GM12878 (cell line): ENCODE data around the gene KITLG. TPM values are rescaled to one million over a fixed set of nuclear protein-coding genes. Genes with fewer than 3 reads are reported as not detected.

Experiments
- CHD4 ChIP-seq: fragments of 200-600 bp; sonication (generic); IDR thresholded peaks from 2 replicates; pipeline ENCODE4 v1.6.1; 2016; ENCODE audit warnings: mild to moderate bottlenecking
- FOXK2 ChIP-seq: fragments of 450-650 bp; IDR thresholded peaks from 2 replicates; pipeline ENCODE4 v1.6.1; 2017; ENCODE audit warnings: mild to moderate bottlenecking, moderate library complexity
- HDGF ChIP-seq: fragments of 450-650 bp; IDR thresholded peaks from 2 replicates; pipeline ENCODE4 v1.6.1; 2016; ENCODE audit warnings: antibody characterized with exemption
- IRF4 ChIP-seq: IDR thresholded peaks from 2 replicates; pipeline ENCODE4 v1.6.1; 2011; ENCODE audit warnings: low read depth, low read length
- KDM1A ChIP-seq: fragments of 200-600 bp; sonication (generic); IDR thresholded peaks from 2 replicates; pipeline ENCODE4 v1.6.1; 2016; ENCODE audit warnings: borderline replicate concordance
- MEF2B ChIP-seq: fragments of 450-650 bp; IDR thresholded peaks from 2 replicates; pipeline ENCODE4 v1.6.1; 2018; ENCODE audit warnings: mild to moderate bottlenecking, moderate library complexity; ENCODE audit not compliant: partially characterized antibody, poor library complexity, severe bottlenecking
- MTA3 ChIP-seq: IDR thresholded peaks from 2 replicates; pipeline ENCODE4 v1.6.1; 2012; ENCODE audit warnings: low read length, inconsistent platforms, borderline replicate concordance
- RELB ChIP-seq: fragments of 450-650 bp; IDR thresholded peaks from 2 replicates; pipeline ENCODE4 v1.6.1; 2017; ENCODE audit warnings: low read depth, mild to moderate bottlenecking, moderate library complexity
- SIN3A ChIP-seq: IDR thresholded peaks from 2 replicates; pipeline ENCODE4 v1.6.1; 2012; ENCODE audit warnings: low read depth, low read length, improper control_type of control experiment
- polyA plus RNA-seq, 11 experiments: library from polyadenylated mRNA; depleted of rRNA in 4 of 11; unstranded in 6 of 11; stranded (reverse) in 5 of 11; fragments of >200 nt; fragmentation: Nextera tagmentation in 4 of 11; fragmentation: Illumina TruSeq in 1 of 11; extraction: Ambion mirVana in 4 of 11; extraction: Trizol in 1 of 11; gene quantifications; 1 replicate in 1 of 11; 2 replicates in 10 of 11; pipeline versions ENCODE4 v1.2.1 to v1.2.3, GENCODE V29; 2011 to 2016; ENCODE audit warnings: inconsistent platforms in 2 of 11, missing spikeins in 2 of 11, low read depth in 1 of 11
- total RNA-seq, 4 experiments: library from RNA; depleted of rRNA in 3 of 4; stranded (reverse); fragments of >200 nt in 3 of 4; fragmentation: Illumina TruSeq in 1 of 4; extraction: Trizol in 1 of 4; gene quantifications; 2 replicates each; pipeline versions ENCODE4 v1.2.1 to v1.2.3, GENCODE V29; 2013 to 2021
- TF ChIP-seq, protein P1 (sequence below): fragments of 450-650 bp; conservative IDR thresholded peaks from 2 replicates; pipeline ENCODE4 v1.6.1; 2017; ENCODE audit warnings: mild to moderate bottlenecking, moderate library complexity
- TF ChIP-seq, protein P2 (sequence below): IDR thresholded peaks from 2 replicates; pipeline ENCODE4 v1.6.1; 2012; ENCODE audit warnings: low read depth, low read length, improper control_type of control experiment

The KITLG gene
- total and polyA plus RNA-seq, 10 of the 15 experiments (the other 5 are each of a cell fraction or from before 2014, with no cell fraction given), result 0.02 to 0.51 (median 0.09) TPM; not detected in 1

DNA sequence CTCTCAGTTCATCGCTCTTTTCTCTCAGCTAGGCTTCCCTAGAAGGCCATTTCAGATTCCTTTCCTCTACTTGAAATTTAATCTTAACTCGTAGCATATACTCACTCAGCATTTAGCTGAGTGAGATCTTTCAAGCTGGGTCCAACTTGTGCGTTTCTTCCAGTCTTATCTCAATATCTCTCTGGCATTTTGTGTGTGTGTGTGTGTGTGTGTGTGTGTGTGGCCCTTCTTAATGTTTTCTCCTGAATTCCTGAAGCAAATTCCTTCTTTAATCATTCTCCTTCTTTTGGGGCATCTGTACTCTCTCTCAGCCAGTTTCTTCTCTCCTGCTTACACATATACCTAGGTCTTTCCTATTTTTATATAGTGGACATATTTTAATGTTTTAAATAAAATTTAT is 129.1 kb downstream of the KITLG start (continued):
- TF ChIP-seq, protein P1, sequence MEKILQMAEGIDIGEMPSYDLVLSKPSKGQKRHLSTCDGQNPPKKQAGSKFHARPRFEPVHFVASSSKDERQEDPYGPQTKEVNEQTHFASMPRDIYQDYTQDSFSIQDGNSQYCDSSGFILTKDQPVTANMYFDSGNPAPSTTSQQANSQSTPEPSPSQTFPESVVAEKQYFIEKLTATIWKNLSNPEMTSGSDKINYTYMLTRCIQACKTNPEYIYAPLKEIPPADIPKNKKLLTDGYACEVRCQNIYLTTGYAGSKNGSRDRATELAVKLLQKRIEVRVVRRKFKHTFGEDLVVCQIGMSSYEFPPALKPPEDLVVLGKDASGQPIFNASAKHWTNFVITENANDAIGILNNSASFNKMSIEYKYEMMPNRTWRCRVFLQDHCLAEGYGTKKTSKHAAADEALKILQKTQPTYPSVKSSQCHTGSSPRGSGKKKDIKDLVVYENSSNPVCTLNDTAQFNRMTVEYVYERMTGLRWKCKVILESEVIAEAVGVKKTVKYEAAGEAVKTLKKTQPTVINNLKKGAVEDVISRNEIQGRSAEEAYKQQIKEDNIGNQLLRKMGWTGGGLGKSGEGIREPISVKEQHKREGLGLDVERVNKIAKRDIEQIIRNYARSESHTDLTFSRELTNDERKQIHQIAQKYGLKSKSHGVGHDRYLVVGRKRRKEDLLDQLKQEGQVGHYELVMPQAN, result no peak
- TF ChIP-seq CHD4, result no peak
- TF ChIP-seq, protein P2, sequence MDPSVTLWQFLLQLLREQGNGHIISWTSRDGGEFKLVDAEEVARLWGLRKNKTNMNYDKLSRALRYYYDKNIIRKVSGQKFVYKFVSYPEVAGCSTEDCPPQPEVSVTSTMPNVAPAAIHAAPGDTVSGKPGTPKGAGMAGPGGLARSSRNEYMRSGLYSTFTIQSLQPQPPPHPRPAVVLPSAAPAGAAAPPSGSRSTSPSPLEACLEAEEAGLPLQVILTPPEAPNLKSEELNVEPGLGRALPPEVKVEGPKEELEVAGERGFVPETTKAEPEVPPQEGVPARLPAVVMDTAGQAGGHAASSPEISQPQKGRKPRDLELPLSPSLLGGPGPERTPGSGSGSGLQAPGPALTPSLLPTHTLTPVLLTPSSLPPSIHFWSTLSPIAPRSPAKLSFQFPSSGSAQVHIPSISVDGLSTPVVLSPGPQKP, result no peak
- no peak for TF ChIP-seq MTA3
- no peak for TF ChIP-seq IRF4
- TF ChIP-seq SIN3A, result no peak
- TF ChIP-seq RELB, result no peak
- no peak for TF ChIP-seq HDGF
- no peak for TF ChIP-seq MEF2B
- TF ChIP-seq KDM1A, result no peak
- TF ChIP-seq FOXK2, result no peak
